HepG2 (cell line): ENCODE results near the gene ANKRD13D. TPM values are rescaled to one million over a fixed set of nuclear protein-coding genes. Genes with fewer than 3 reads are reported as not detected.
A peak's percentile ranks its signal among the peaks of the same experiment; 100 is the strongest.

ENCODE experiments used
- CCDC6 ChIP-seq: sonication (generic); formaldehyde crosslinking; IDR thresholded peaks from 2 replicates; pipeline ENCODE4 v1.8.1; 2022; ENCODE audit warnings: mild to moderate bottlenecking, missing genetic modification reagents, moderate library complexity
- NFAT5 ChIP-seq: sonication (generic); formaldehyde crosslinking; IDR thresholded peaks from 2 replicates; pipeline ENCODE4 v1.4.0; 2020; ENCODE audit warnings: missing genetic modification reagents
- NFYC ChIP-seq: IDR thresholded peaks from 2 replicates; pipeline ENCODE4 v1.6.1; 2016; ENCODE audit warnings: missing genetic modification reagents, missing compliant biosample characterization
- NR0B2 ChIP-seq: sonication (generic); formaldehyde crosslinking; IDR thresholded peaks from 2 replicates; pipeline ENCODE4 v1.4.0; 2020; ENCODE audit warnings: mild to moderate bottlenecking, missing genetic modification reagents
- PHF20 ChIP-seq: sonication (generic); formaldehyde crosslinking; IDR thresholded peaks from 2 replicates; pipeline ENCODE4 v1.5.0; 2020; ENCODE audit warnings: mild to moderate bottlenecking, missing genetic modification reagents
- RORA ChIP-seq: sonication (generic); formaldehyde crosslinking; IDR thresholded peaks from 2 replicates; pipeline ENCODE4 v1.5.0; 2020; ENCODE audit warnings: mild to moderate bottlenecking, missing genetic modification reagents, moderate library complexity
- SALL2 ChIP-seq: sonication (generic); formaldehyde crosslinking; IDR thresholded peaks from 2 replicates; pipeline ENCODE4 v1.8.1; 2023; ENCODE audit warnings: mild to moderate bottlenecking, missing genetic modification reagents, inconsistent platforms
- SP140L ChIP-seq: sonication (generic); formaldehyde crosslinking; IDR thresholded peaks from 2 replicates; pipeline ENCODE4 v1.4.0; 2020; ENCODE audit warnings: missing genetic modification reagents, borderline replicate concordance
- TBP ChIP-seq: sonication (generic); formaldehyde crosslinking; IDR thresholded peaks from 2 replicates; pipeline ENCODE4 v1.5.0; 2020; ENCODE audit warnings: missing genetic modification reagents
- TBX2 ChIP-seq: sonication (generic); formaldehyde crosslinking; IDR thresholded peaks from 2 replicates; pipeline ENCODE4 v1.5.0; 2020; ENCODE audit warnings: missing genetic modification reagents, mild to moderate bottlenecking, borderline replicate concordance
- ZFP36L2 ChIP-seq: sonication (generic); formaldehyde crosslinking; IDR thresholded peaks from 2 replicates; pipeline ENCODE4 v1.4.0; 2020; ENCODE audit warnings: missing genetic modification reagents
- ZFP62 ChIP-seq: sonication (generic); formaldehyde crosslinking; IDR thresholded peaks from 2 replicates; pipeline ENCODE4 v1.4.0; 2020; ENCODE audit warnings: missing genetic modification reagents
- ZNF264 ChIP-seq: sonication (generic); formaldehyde crosslinking; IDR thresholded peaks from 2 replicates; pipeline ENCODE4 v1.4.0; 2020; ENCODE audit warnings: missing genetic modification reagents
- ZNF33A ChIP-seq: sonication (generic); formaldehyde crosslinking; IDR thresholded peaks from 2 replicates; pipeline ENCODE4 v1.5.1; 2020; ENCODE audit warnings: missing genetic modification reagents, mild to moderate bottlenecking, moderate library complexity, borderline replicate concordance
- ZNF367 ChIP-seq: sonication (generic); formaldehyde crosslinking; IDR thresholded peaks from 2 replicates; pipeline ENCODE4 v1.4.0; 2020; ENCODE audit warnings: missing genetic modification reagents, borderline replicate concordance
- ZNF432 ChIP-seq: sonication (generic); formaldehyde crosslinking; IDR thresholded peaks from 2 replicates; pipeline ENCODE4 v1.5.0; 2020; ENCODE audit warnings: missing genetic modification reagents, mild to moderate bottlenecking, borderline replicate concordance
- ZNF557 ChIP-seq: sonication (generic); formaldehyde crosslinking; IDR thresholded peaks from 2 replicates; pipeline ENCODE4 v1.4.0; 2020; ENCODE audit warnings: missing genetic modification reagents
- ZNF7 ChIP-seq: IDR thresholded peaks from 2 replicates; pipeline ENCODE4 v1.6.1; 2016; ENCODE audit warnings: missing biosample characterization, missing genetic modification reagents
- polyA plus RNA-seq, 8 experiments: library from polyadenylated mRNA; depleted of rRNA in 3 of 8; stranded (reverse) in 7 of 8; unstranded in 1 of 8; fragments of >200 nt; fragmentation: Illumina TruSeq in 4 of 8; extraction: Trizol in 4 of 8; gene quantifications; 2 replicates each; pipeline versions ENCODE4 v1.2.1 to v1.2.3, GENCODE V29; 2011 to 2016; ENCODE audit warnings: low read depth in 4 of 8, missing spikeins in 1 of 8, mixed read lengths in 1 of 8; ENCODE audit not compliant: insufficient read depth in 1 of 8
- total RNA-seq, 5 experiments: library from RNA; depleted of rRNA; stranded (reverse); fragments of >200 nt; fragmentation: Illumina TruSeq; extraction: Trizol; gene quantifications; 2 replicates each; pipeline ENCODE4 v1.2.3, GENCODE V29; 2016; ENCODE audit warnings: low read depth in 1 of 5
- TF ChIP-seq, protein P1 (sequence below): sonication (generic); formaldehyde crosslinking; IDR thresholded peaks from 2 replicates; pipeline ENCODE4 v1.4.0; 2020; ENCODE audit warnings: missing genetic modification reagents, mild to moderate bottlenecking, borderline replicate concordance
- TF ChIP-seq, protein P2 (sequence below): sonication (generic); formaldehyde crosslinking; IDR thresholded peaks from 2 replicates; pipeline ENCODE4 v1.4.0; 2020; ENCODE audit warnings: mild to moderate bottlenecking, missing genetic modification reagents

The ANKRD13D gene
- total and polyA plus RNA-seq, 2 of the 13 experiments (the other 11 are each of a cell fraction or from before 2014, with no cell fraction given), result 18.6 to 27.3 TPM

DNA sequence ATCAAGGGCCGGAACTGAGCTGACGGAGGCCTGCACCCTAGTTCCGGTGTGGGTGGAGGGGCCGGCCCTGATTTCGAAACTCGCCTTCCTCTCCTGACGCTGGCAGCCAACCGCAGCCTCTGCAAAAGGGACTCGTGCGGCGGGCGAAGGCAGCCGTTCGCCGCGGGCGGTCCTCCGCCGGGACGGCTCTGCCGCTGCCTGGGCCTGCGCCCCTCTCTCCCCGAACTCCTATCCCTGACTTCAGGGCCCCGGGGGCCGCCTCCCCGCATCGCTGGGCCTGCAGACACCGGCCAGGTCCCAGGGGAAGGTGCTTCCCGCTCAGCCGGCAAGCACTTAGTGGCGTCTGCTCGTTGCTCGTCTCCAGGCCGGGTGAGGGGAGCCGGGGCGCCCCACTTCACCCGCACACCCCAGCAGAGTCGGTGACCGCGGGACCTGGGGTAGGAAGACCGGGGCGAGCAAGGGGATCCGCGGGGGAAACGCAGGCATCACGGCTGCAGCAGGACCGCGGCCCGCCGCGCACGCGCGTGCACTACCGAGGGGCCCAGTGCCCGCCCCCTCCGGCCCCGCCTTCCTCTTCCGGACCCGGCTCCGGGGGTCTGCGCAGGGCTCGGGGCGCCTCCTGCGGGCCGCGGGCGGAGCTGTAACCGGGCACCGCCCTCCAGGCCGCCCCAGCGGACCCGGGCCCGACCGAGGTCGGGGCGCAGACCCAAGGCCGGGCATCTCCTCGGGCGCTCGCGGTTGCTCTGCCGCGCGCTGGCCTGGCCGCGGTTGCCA is 464 bp upstream of the ANKRD13D start (continued):
- TF ChIP-seq, protein P1, sequence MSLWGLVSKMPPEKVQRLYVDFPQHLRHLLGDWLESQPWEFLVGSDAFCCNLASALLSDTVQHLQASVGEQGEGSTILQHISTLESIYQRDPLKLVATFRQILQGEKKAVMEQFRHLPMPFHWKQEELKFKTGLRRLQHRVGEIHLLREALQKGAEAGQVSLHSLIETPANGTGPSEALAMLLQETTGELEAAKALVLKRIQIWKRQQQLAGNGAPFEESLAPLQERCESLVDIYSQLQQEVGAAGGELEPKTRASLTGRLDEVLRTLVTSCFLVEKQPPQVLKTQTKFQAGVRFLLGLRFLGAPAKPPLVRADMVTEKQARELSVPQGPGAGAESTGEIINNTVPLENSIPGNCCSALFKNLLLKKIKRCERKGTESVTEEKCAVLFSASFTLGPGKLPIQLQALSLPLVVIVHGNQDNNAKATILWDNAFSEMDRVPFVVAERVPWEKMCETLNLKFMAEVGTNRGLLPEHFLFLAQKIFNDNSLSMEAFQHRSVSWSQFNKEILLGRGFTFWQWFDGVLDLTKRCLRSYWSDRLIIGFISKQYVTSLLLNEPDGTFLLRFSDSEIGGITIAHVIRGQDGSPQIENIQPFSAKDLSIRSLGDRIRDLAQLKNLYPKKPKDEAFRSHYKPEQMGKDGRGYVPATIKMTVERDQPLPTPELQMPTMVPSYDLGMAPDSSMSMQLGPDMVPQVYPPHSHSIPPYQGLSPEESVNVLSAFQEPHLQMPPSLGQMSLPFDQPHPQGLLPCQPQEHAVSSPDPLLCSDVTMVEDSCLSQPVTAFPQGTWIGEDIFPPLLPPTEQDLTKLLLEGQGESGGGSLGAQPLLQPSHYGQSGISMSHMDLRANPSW (CRISPR knock-in tag), result no peak; the same call in none of the 2 replicates
- TF ChIP-seq, protein P2, sequence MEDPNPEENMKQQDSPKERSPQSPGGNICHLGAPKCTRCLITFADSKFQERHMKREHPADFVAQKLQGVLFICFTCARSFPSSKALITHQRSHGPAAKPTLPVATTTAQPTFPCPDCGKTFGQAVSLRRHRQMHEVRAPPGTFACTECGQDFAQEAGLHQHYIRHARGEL (CRISPR knock-in tag), result no peak
- TF ChIP-seq RORA (CRISPR knock-in tag), result no peak
- no peak; the same call in 1 of the 2 replicates for TF ChIP-seq SP140L (CRISPR knock-in tag)
- TF ChIP-seq NFYC (CRISPR knock-in tag), result peak; percentile 45; the same call in 1 of the 2 replicates
- TF ChIP-seq SALL2, result peak; percentile 46; the same call in 1 of the 2 replicates
- TF ChIP-seq PHF20 (CRISPR knock-in tag), result peak; percentile 53
- TF ChIP-seq ZNF432 (CRISPR knock-in tag), result no peak
- TF ChIP-seq TBX2 (CRISPR knock-in tag), result peak; percentile 84
- peak; percentile 80; the same call in 1 of the 2 replicates for TF ChIP-seq ZNF557 (CRISPR knock-in tag)
- peak; percentile 53 for TF ChIP-seq CCDC6 (CRISPR knock-in tag)
- TF ChIP-seq NFAT5, result peak; percentile 9; the same call in 1 of the 2 replicates
- no peak for TF ChIP-seq TBP (CRISPR knock-in tag)
- TF ChIP-seq ZFP36L2, result no peak
- TF ChIP-seq ZNF264 (CRISPR knock-in tag), result 0 out of 2 replicates have a peak, but pooled peaks have one; percentile 53
- TF ChIP-seq ZNF7, result no peak
- TF ChIP-seq ZFP62 (CRISPR knock-in tag), result no peak
- TF ChIP-seq ZNF367 (CRISPR knock-in tag), result no peak
- no peak for TF ChIP-seq ZNF33A
- TF ChIP-seq NR0B2 (CRISPR knock-in tag), result 0 out of 2 replicates have a peak, but pooled peaks have one; percentile 45
